ENCODE results near the gene ENKD1.

DNA sequence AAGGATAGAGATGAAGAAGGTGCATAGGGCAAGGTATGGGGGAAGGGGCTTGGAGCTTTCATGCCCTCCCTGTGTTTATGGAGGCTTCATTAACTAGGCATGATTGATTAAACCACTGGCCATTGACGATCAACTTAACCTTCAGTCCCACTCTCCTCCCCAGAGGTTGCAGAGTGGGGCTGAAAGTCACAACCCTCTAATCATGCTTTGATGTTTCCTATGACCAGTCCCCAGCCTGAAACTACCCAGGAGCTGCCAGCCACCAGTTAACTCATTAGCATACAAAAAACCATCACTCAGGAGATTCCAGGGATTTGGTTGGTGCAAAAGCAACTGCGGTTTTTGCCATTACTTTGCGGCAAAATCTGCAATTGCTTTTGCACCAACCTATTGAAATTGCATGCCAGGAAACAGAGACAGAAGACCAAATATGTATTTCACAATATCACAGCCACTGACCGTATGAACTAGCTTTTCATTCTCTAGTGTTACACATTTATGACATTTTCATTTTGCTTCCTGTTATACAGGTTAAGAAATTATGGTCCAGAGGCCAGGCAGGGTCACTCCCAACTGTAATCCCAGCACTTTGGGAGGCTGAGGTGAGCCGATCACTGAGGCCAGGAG is 47.2 kb upstream of the ENKD1 start:
- TF ChIP-seq, protein P1, sequence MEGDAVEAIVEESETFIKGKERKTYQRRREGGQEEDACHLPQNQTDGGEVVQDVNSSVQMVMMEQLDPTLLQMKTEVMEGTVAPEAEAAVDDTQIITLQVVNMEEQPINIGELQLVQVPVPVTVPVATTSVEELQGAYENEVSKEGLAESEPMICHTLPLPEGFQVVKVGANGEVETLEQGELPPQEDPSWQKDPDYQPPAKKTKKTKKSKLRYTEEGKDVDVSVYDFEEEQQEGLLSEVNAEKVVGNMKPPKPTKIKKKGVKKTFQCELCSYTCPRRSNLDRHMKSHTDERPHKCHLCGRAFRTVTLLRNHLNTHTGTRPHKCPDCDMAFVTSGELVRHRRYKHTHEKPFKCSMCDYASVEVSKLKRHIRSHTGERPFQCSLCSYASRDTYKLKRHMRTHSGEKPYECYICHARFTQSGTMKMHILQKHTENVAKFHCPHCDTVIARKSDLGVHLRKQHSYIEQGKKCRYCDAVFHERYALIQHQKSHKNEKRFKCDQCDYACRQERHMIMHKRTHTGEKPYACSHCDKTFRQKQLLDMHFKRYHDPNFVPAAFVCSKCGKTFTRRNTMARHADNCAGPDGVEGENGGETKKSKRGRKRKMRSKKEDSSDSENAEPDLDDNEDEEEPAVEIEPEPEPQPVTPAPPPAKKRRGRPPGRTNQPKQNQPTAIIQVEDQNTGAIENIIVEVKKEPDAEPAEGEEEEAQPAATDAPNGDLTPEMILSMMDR (IDR thresholded peaks at IDR 0.05), result no peak
- TF ChIP-seq EP300 (IDR thresholded peaks at IDR 0.05), result no peak
